SK-N-SH (cell line): Measurements from ENCODE around the gene SLX4IP. TPM values are rescaled to one million over a fixed set of nuclear protein-coding genes. Genes with fewer than 3 reads are reported as not detected.

Source experiments
- CTCF ChIA-PET: fragments of 300-600, 350-600 bp; formaldehyde crosslinking; extraction: SDS; loops from one replicate; lab custom pipeline; 2021; lab: Yijun Ruan, JAX
- POLR2A ChIA-PET: fragments of 350-600 bp; sonication (Branson Sonifier 250); formaldehyde crosslinking; extraction: SDS; loops from one replicate; lab custom pipeline; 2020; ENCODE audit warnings: antibody characterized with exemption, inconsistent platforms; lab: Yijun Ruan, JAX
- DNase-seq: peaks from one replicate; pipeline ENCODE4 v3.0.0; 2012
- H2AFZ ChIP-seq: fragments of 200-600 bp; sonication (generic); 2 replicates; pipeline ENCODE4 v1.8.1; 2016; ENCODE audit warnings: antibody characterized with exemption, mild to moderate bottlenecking, low read depth
- H3F3A ChIP-seq: fragments of 200-600 bp; sonication (generic); replicated peaks from 2 replicates; pipeline ENCODE3; 2016; ENCODE audit warnings: antibody characterized with exemption, mild to moderate bottlenecking; ENCODE audit not compliant: insufficient read depth
- H3K27ac ChIP-seq, 2 experiments: fragments of 200-500 bp in 1 of 2; fragments of 200-600 bp in 1 of 2; sonication (Bioruptor generic) in 1 of 2; sonication (generic), shearing (Covaris generic) in 1 of 2; 2 replicates each; pipeline versions ENCODE4 v1.5.1 to v1.6.1; 2014 to 2016; ENCODE audit warnings: low read depth in 2 of 2, inconsistent platforms in 1 of 2, low read length in 1 of 2, mild to moderate bottlenecking in 1 of 2, mixed read lengths in 1 of 2
- H3K27me3 ChIP-seq: fragments of 200-600 bp; sonication (generic), shearing (Covaris generic); 2 replicates; pipeline ENCODE4 v1.6.1; 2016; ENCODE audit warnings: mixed run types; ENCODE audit not compliant: insufficient read depth
- H3K36me3 ChIP-seq, 2 experiments: fragments of 200-500 bp in 1 of 2; fragments of 200-600 bp in 1 of 2; sonication (Bioruptor generic) in 1 of 2; sonication (generic) in 1 of 2; replicated peaks in 1 of 2; 2 replicates each; pipeline versions ENCODE3 to v1.5.1; 2014 to 2016; ENCODE audit warnings: low read length in 1 of 2, mild to moderate bottlenecking in 1 of 2; ENCODE audit not compliant: insufficient read depth in 2 of 2, control insufficient read depth in 1 of 2
- H3K4me1 ChIP-seq, 2 experiments: fragments of 200-500 bp in 1 of 2; fragments of 200-600 bp in 1 of 2; sonication (Bioruptor generic) in 1 of 2; sonication (generic), shearing (Covaris generic) in 1 of 2; 2 replicates each; pipeline versions ENCODE4 v1.5.1 to v1.6.1; 2014 to 2016; ENCODE audit warnings: low read depth in 1 of 2, low read length in 1 of 2, mixed run types in 1 of 2; ENCODE audit not compliant: insufficient read depth in 2 of 2, control insufficient read depth in 1 of 2
- H3K4me2 ChIP-seq: fragments of 200-600 bp; sonication (generic), shearing (Covaris generic); 2 replicates; pipeline ENCODE4 v1.6.1; 2017; ENCODE audit warnings: mixed run types
- H3K4me3 ChIP-seq, 2 experiments: fragments of 200-500 bp in 1 of 2; fragments of 200-600 bp in 1 of 2; sonication (Bioruptor generic) in 1 of 2; sonication (generic), shearing (Covaris generic) in 1 of 2; 2 replicates each; pipeline versions ENCODE4 v1.5.1 to v1.8.1; 2014 to 2016; ENCODE audit warnings: low read depth in 2 of 2, inconsistent platforms in 1 of 2, low read length in 1 of 2, mild to moderate bottlenecking in 1 of 2, mixed read lengths in 1 of 2, moderate library complexity in 1 of 2
- H3K79me2 ChIP-seq: fragments of 200-600 bp; sonication (generic); 2 replicates; pipeline ENCODE4 v1.8.1; 2017; ENCODE audit warnings: mild to moderate bottlenecking; ENCODE audit not compliant: insufficient read depth
- H3K9ac ChIP-seq: fragments of 200-600 bp; sonication (generic); 2 replicates; pipeline ENCODE4 v1.6.1; 2017; ENCODE audit warnings: mixed run types
- H3K9me2 ChIP-seq: fragments of 200-600 bp; sonication (generic); 2 replicates; pipeline ENCODE4 v1.6.1; 2017; ENCODE audit warnings: mixed run types
- H3K9me3 ChIP-seq: fragments of 200-600 bp; sonication (generic); 2 replicates; pipeline ENCODE4 v1.6.1; 2017; ENCODE audit warnings: mixed run types, mild to moderate bottlenecking, moderate library complexity
- H4K20me1 ChIP-seq: fragments of 200-600 bp; sonication (generic); 2 replicates; pipeline ENCODE4 v1.6.1; 2017; ENCODE audit warnings: mild to moderate bottlenecking, mixed run types; ENCODE audit not compliant: insufficient read depth
- CHD2 ChIP-seq: fragments of 150-350 bp; IDR thresholded peaks from 2 replicates; pipeline ENCODE4 v1.6.1; 2018; ENCODE audit warnings: low read length; ENCODE audit not compliant: partially characterized antibody
- EP300 ChIP-seq, 2 experiments: IDR thresholded peaks; 2 replicates each; pipeline versions ENCODE4 v1.4.0 to v1.6.1; 2012; ENCODE audit warnings: borderline replicate concordance in 1 of 2, low read depth in 1 of 2, low read length in 1 of 2
- EZH2phosphoT487 ChIP-seq: fragments of 200-600 bp; sonication (generic); IDR thresholded peaks from 2 replicates; pipeline ENCODE4 v1.6.1; 2017; ENCODE audit warnings: low read depth, mixed run types, mild to moderate bottlenecking, antibody characterized with exemption, moderate library complexity, borderline replicate concordance
- FOXJ3 ChIP-seq: sonication (generic); formaldehyde crosslinking; IDR thresholded peaks from 2 replicates; pipeline ENCODE4 v1.5.1; 2020; ENCODE audit warnings: mild to moderate bottlenecking, missing genetic modification reagents
- GABPA ChIP-seq: IDR thresholded peaks from 2 replicates; pipeline ENCODE4 v1.4.0; 2012; ENCODE audit warnings: low read depth, mild to moderate bottlenecking
- MAX ChIP-seq: IDR thresholded peaks from 2 replicates; pipeline ENCODE4 v1.4.0; 2012; ENCODE audit warnings: low read depth
- MEF2A ChIP-seq: IDR thresholded peaks from 2 replicates; pipeline ENCODE4 v1.4.0; 2012; ENCODE audit warnings: low read depth, borderline replicate concordance
- NFIC ChIP-seq: IDR thresholded peaks from 2 replicates; pipeline ENCODE4 v1.4.0; 2012; ENCODE audit warnings: borderline replicate concordance
- RAD21 ChIP-seq: IDR thresholded peaks from 2 replicates; pipeline ENCODE4 v1.6.1; 2012; ENCODE audit warnings: mild to moderate bottlenecking, low read length
- RCOR1 ChIP-seq: fragments of 150-350 bp; IDR thresholded peaks from 2 replicates; pipeline ENCODE4 v1.6.1; 2017; ENCODE audit warnings: antibody characterized with exemption, low read length
- RXRA ChIP-seq: IDR thresholded peaks from 2 replicates; pipeline ENCODE4 v1.4.0; 2012; ENCODE audit warnings: low read depth, mild to moderate bottlenecking, borderline replicate concordance
- SIN3A ChIP-seq: IDR thresholded peaks from 2 replicates; pipeline ENCODE4 v1.6.1; 2012; ENCODE audit warnings: low read depth, mild to moderate bottlenecking, low read length, moderate library complexity, borderline replicate concordance
- TAF1 ChIP-seq: IDR thresholded peaks from 2 replicates; pipeline ENCODE4 v1.6.1; 2012; ENCODE audit warnings: low read depth, mild to moderate bottlenecking, low read length, moderate library complexity, borderline replicate concordance
- TEAD4 ChIP-seq: IDR thresholded peaks from 2 replicates; pipeline ENCODE4 v1.4.0; 2012; ENCODE audit warnings: mild to moderate bottlenecking, borderline replicate concordance; ENCODE audit not compliant: insufficient read depth
- USF1 ChIP-seq: IDR thresholded peaks from 2 replicates; pipeline ENCODE4 v1.4.0; 2012; ENCODE audit warnings: low read depth, borderline replicate concordance
- ZBTB33 ChIP-seq: IDR thresholded peaks from 2 replicates; pipeline ENCODE4 v1.4.0; 2012; ENCODE audit warnings: low read depth, borderline replicate concordance
- WGBS: methylation state at CpG from one replicate; pipeline ENCODE4 v1.1.6; 2017; ENCODE audit warnings: low lambda C conversion rate; 5-methylcytosine and 5-hydroxymethylcytosine counted together
- polyA plus RNA-seq, 3 experiments: library from polyadenylated mRNA; depleted of rRNA; stranded (reverse); fragments of >200 nt; gene quantifications; 2 replicates each; pipeline ENCODE4 v1.2.3, GENCODE V29; 2012

The SLX4IP gene
- polyA plus RNA-seq, 1 of the 3 experiments (the other 2 are of a cell fraction), result 1.3 TPM

GRCh38 chr20:10602221-10602871, 167.2 kb downstream of the SLX4IP start:
- H3K27ac ChIP-seq, result peak overlapping the region in 1 of 2 experiments; percentile 98; a peak in 1 of 4 replicates
- no peaks in the 10 kb centered on the region for H3K27me3 ChIP-seq
- H3K4me2 ChIP-seq, result no peak overlapping the region
- CTCF ChIA-PET, result interaction anchor here (1.0 kb wide), 1 partner anchor 21 kb away, joined by 3 read pairs; no protein-coding TSS in a partner anchor
- peaks cover 46% of the 10 kb centered on the region for H3F3A ChIP-seq
- no peaks in the 10 kb centered on the region for H3K79me2 ChIP-seq
- no peaks in the 10 kb centered on the region for H4K20me1 ChIP-seq
- peaks cover 5 to 12% of the 10 kb centered on the region in 2 experiments for H3K36me3 ChIP-seq
- WGBS, result 75% methylated on average over 4 of the region's 4 CpGs
- no peaks in the 10 kb centered on the region for H3K9me2 ChIP-seq
- H3K9ac ChIP-seq, result no peak overlapping the region
- H3K4me1 ChIP-seq, result peaks cover 6 to 29% of the 10 kb centered on the region in 2 experiments
- H3K4me3 ChIP-seq, result no peak overlapping the region
- POLR2A ChIA-PET, result no interaction called here
- no peak for DNase-seq
- TF ChIP-seq RAD21, result no peak
- no peak for TF ChIP-seq USF1
- no peak for TF ChIP-seq MAX
- TF ChIP-seq NFIC, result no peak
- no peak for TF ChIP-seq FOXJ3 (CRISPR knock-in tag)
- no peak for TF ChIP-seq ZBTB33
- no peaks in the 10 kb centered on the region for H3K9me3 ChIP-seq
- no peak overlapping the region for H2AFZ ChIP-seq

- ChIA-PET CTCF (interaction anchor here (1.1 to 2.4 kb wide), 2 partner anchors 9 to 50 kb away, joined by 3 to 10 read pairs; no protein-coding TSS in a partner anchor), POLR2A (no interaction called here)
- peak overlapping the region in 1 of 2 experiments; percentile 98; a peak in 2 of 4 replicates for H3K27ac ChIP-seq
- peaks cover 5 to 12% of the 10 kb centered on the region in 2 experiments for H3K36me3 ChIP-seq
- TF ChIP-seq MEF2A, result no peak
- TF ChIP-seq RCOR1, result no peak
- no peak for TF ChIP-seq EZH2phosphoT487
- TF ChIP-seq RXRA, result no peak
- TF ChIP-seq CHD2, result no peak
- TF ChIP-seq RAD21, result no peak
- no peak for TF ChIP-seq SIN3A
- TF ChIP-seq TAF1, result no peak
- TF ChIP-seq TEAD4, result no peak
- TF ChIP-seq GABPA, result no peak
- no peak for TF ChIP-seq EP300 (IDR thresholded peaks at IDR 0.05; ENCODE audit: borderline replicate concordance in 1 of 2, low read depth in 1 of 2, low read length in 1 of 2)
- H2AFZ ChIP-seq, result no peak overlapping the region
- H3K79me2 ChIP-seq, result no peaks in the 10 kb centered on the region
- no peaks in the 10 kb centered on the region for H4K20me1 ChIP-seq
- H3K9me3 ChIP-seq, result no peaks in the 10 kb centered on the region
- peak overlapping the region; percentile 48; the same call in 1 of the 2 replicates for H3K9ac ChIP-seq
- H3F3A ChIP-seq, result peaks cover 41% of the 10 kb centered on the region
- 82% methylated on average over 4 of the region's 4 CpGs for WGBS
- H3K4me1 ChIP-seq, result peaks cover 7 to 29% of the 10 kb centered on the region in 2 experiments
- no peak for DNase-seq
- no peaks in the 10 kb centered on the region for H3K27me3 ChIP-seq
- no peak overlapping the region for H3K4me3 ChIP-seq
- no peak overlapping the region for H3K4me2 ChIP-seq
- no peaks in the 10 kb centered on the region for H3K9me2 ChIP-seq
Observed at GRCh38 chr20:10603378-10603777, 168.3 kb downstream of the SLX4IP start.
